Loucy (cell line): ENCODE measurements around the gene RMND5B.
"Not testable (repeated sequence)": the region's sequence is repeated elsewhere in the genome, so short reads cannot be mapped to it uniquely, and the experiment has no call there.

Experiments used
- H2AFZ ChIP-seq: fragments of 200-600 bp; sonication (generic); 2 replicates; pipeline ENCODE4 v1.6.0; 2016; ENCODE audit warnings: antibody characterized with exemption, mild to moderate bottlenecking, low read length, moderate library complexity
- H3F3A ChIP-seq: fragments of 200-600 bp; 2 replicates; pipeline ENCODE4 v1.6.0; 2016; ENCODE audit warnings: antibody characterized with exemption, low read depth, mild to moderate bottlenecking
- H3K27me3 ChIP-seq: fragments of 200-600 bp; sonication (generic); 2 replicates; pipeline ENCODE4 v1.6.1; 2014; ENCODE audit warnings: low read length, mild to moderate bottlenecking; ENCODE audit not compliant: insufficient read depth, poor library complexity, severe bottlenecking
- H3K36me3 ChIP-seq: fragments of 200-600 bp; sonication (generic); 2 replicates; pipeline ENCODE4 v1.6.1; 2016; ENCODE audit warnings: low read length; ENCODE audit not compliant: insufficient read depth
- H3K4me1 ChIP-seq: fragments of 200-600 bp; sonication (generic); 2 replicates; pipeline ENCODE4 v1.5.1; 2014; ENCODE audit warnings: low read length, mild to moderate bottlenecking; ENCODE audit not compliant: insufficient read depth, poor library complexity, severe bottlenecking
- H3K4me2 ChIP-seq: fragments of 200-600 bp; sonication (generic); 2 replicates; pipeline ENCODE4 v1.6.0; 2014; ENCODE audit warnings: antibody characterized with exemption, low read length, low read depth, mild to moderate bottlenecking; ENCODE audit not compliant: poor library complexity, severe bottlenecking
- H3K4me3 ChIP-seq: fragments of 200-600 bp; sonication (generic); 2 replicates; pipeline ENCODE4 v1.5.1; 2014; ENCODE audit warnings: low read length, mild to moderate bottlenecking, mixed read lengths; ENCODE audit not compliant: poor library complexity, severe bottlenecking
- H3K79me2 ChIP-seq: fragments of 200-600 bp; sonication (generic); 2 replicates; pipeline ENCODE4 v1.6.1; 2014; ENCODE audit warnings: low read length; ENCODE audit not compliant: insufficient read depth
- H3K9ac ChIP-seq: fragments of 200-600 bp; sonication (generic); 2 replicates; pipeline ENCODE4 v1.6.0; 2014; ENCODE audit warnings: mild to moderate bottlenecking, low read depth, low read length, moderate library complexity; ENCODE audit not compliant: poor library complexity, severe bottlenecking
- H3K9me2 ChIP-seq: fragments of 200-600 bp; sonication (generic); replicated peaks from 2 replicates; pipeline ENCODE4 v1.6.1; 2016; ENCODE audit warnings: low read depth, low read length, mixed read lengths
- H3K9me3 ChIP-seq: fragments of 200-600 bp; sonication (generic); 2 replicates; pipeline ENCODE4 v1.6.1; 2014; ENCODE audit warnings: mild to moderate bottlenecking, antibody characterized with exemption, low read length, low read depth; ENCODE audit not compliant: insufficient read depth
- H4K20me1 ChIP-seq: fragments of 200-600 bp; sonication (generic); 2 replicates; pipeline ENCODE4 v1.6.0; 2014; ENCODE audit warnings: antibody characterized with exemption, low read length, mild to moderate bottlenecking; ENCODE audit not compliant: insufficient read depth, poor library complexity, severe bottlenecking
- EZH2phosphoT487 ChIP-seq: fragments of 200-600 bp; IDR thresholded peaks from 2 replicates; pipeline ENCODE4 v1.6.1; 2018; ENCODE audit warnings: antibody characterized with exemption, mild to moderate bottlenecking, moderate library complexity, borderline replicate concordance
- TF ChIP-seq, protein P1 (sequence below): fragments of 200-600 bp; sonication (generic); conservative IDR thresholded peaks from 2 replicates; pipeline ENCODE4 v1.5.1; 2014; ENCODE audit warnings: mild to moderate bottlenecking, antibody characterized with exemption, low read length

The RMND5B gene

DNA sequence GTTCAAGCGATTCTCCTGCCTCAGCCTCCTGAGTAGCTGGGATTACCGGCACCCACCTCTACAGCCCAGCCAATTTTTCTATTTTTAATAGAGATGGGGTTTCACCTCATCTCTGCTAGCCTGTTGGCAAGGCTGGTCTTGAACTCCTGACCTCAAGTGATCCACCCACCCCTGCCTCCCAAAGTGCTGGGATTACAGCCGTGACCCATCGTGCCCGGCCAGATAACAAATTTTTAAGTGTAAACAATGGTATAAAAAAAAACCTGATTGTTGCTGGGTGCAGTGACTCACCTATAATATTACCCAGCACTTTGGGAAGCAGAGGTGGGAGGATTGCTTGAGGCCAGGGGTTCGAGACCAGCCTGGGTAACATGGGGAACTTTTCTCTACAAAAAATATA is 45.5 kb upstream of the RMND5B start:
- Histone ChIP-seq H3K9ac (no peak overlapping the region), H3K4me1 (no peaks in the 10 kb centered on the region), H3K27me3 (no peaks in the 10 kb centered on the region), H3K36me3 (no peaks in the 10 kb centered on the region), H3K79me2 (no peaks in the 10 kb centered on the region), H3K4me2 (no peak overlapping the region), H3K9me2 (no peaks in the 10 kb centered on the region), H3F3A (no peaks in the 10 kb centered on the region), H3K9me3 (no peaks in the 10 kb centered on the region), H2AFZ (no peak overlapping the region), H3K4me3 (no peak overlapping the region), H4K20me1 (no peaks in the 10 kb centered on the region)
- TF ChIP-seq EZH2phosphoT487 = no peak
- TF ChIP-seq, protein P1, sequence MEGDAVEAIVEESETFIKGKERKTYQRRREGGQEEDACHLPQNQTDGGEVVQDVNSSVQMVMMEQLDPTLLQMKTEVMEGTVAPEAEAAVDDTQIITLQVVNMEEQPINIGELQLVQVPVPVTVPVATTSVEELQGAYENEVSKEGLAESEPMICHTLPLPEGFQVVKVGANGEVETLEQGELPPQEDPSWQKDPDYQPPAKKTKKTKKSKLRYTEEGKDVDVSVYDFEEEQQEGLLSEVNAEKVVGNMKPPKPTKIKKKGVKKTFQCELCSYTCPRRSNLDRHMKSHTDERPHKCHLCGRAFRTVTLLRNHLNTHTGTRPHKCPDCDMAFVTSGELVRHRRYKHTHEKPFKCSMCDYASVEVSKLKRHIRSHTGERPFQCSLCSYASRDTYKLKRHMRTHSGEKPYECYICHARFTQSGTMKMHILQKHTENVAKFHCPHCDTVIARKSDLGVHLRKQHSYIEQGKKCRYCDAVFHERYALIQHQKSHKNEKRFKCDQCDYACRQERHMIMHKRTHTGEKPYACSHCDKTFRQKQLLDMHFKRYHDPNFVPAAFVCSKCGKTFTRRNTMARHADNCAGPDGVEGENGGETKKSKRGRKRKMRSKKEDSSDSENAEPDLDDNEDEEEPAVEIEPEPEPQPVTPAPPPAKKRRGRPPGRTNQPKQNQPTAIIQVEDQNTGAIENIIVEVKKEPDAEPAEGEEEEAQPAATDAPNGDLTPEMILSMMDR = no peak

DNA sequence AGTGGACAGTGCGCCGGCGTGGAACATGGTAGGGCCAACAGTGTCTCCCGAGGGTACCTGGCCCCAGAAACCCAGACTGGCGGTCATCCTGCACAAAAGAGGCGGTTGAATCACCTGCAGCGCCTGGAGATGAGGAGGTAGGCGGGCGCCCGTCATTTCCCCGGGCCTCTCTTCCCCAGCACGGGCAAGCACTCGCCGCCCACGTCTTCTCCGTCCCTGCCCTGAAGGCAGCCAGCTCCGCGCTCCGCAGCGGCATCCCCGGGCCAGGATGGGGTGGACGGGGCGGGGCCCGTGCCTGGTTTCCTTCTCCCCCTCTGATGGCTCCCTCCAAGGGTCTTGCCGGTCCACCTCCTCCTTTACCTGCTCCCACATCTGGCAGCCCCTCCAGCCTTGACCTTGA is 44.5 kb upstream of the RMND5B start:
- no peak overlapping the region for H3K4me2 ChIP-seq
- no peaks in the 10 kb centered on the region for H3K9me2 ChIP-seq
- no peak overlapping the region for H3K9ac ChIP-seq
- H3K36me3 ChIP-seq = no peaks in the 10 kb centered on the region
- no peaks in the 10 kb centered on the region for H3K4me1 ChIP-seq
- H3K79me2 ChIP-seq = no peaks in the 10 kb centered on the region
- H2AFZ ChIP-seq = no peak overlapping the region
- no peaks in the 10 kb centered on the region for H3K27me3 ChIP-seq
- no peak for TF ChIP-seq EZH2phosphoT487
- TF ChIP-seq, protein P1 = no peak
- no peaks in the 10 kb centered on the region for H3F3A ChIP-seq
- H3K4me3 ChIP-seq = no peak overlapping the region
- no peaks in the 10 kb centered on the region for H4K20me1 ChIP-seq
- no peaks in the 10 kb centered on the region for H3K9me3 ChIP-seq

DNA sequence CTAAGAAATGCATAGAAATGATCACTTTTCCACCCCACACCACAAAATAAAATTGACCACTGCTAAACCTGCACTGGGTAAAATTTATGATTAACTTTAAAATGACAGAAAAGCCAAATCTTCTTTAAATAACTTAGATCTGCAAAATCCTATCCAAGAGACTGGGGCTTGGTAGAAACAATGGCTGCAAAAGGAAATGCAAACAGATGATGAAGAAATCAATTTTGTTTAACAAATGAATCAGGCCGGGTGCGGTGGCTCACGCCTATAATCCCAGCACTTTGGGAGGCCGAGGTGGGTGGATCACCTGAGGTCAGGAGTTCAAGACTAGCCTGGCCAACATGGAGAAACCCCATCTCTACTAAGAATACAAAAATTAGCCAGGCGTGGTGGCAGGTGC is 43.6 kb upstream of the RMND5B start:
- H3K27me3 ChIP-seq, H3K36me3 ChIP-seq, H4K20me1 ChIP-seq, H3F3A ChIP-seq, H3K4me3 ChIP-seq, H2AFZ ChIP-seq, H3K4me2 ChIP-seq, H3K9ac ChIP-seq, H3K4me1 ChIP-seq, H3K9me2 ChIP-seq, H3K79me2 ChIP-seq, H3K9me3 ChIP-seq: not testable (repeated sequence)

DNA sequence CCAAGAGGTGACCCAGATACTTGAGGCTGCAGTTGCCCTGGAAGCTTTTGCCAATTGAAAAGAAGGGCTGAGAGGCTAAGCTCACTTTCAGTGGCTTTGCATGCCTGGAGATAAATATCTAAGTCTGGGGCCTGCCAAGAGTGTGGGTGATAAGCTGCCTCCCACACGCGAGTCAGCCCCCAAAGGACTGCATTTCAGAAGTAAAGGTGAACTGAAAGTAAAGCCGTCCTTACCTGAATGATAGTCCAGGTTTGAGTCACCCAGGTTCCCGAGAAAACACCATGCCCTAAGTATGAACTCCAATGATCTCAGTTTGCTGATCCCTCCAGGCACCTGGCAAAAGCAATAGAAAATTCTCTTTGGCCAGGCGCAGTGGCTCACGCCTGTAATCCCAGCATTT is 40.0 kb upstream of the RMND5B start:
- no peaks in the 10 kb centered on the region for H3K36me3 ChIP-seq
- H3K4me3 ChIP-seq = no peak overlapping the region
- H3K79me2 ChIP-seq = no peaks in the 10 kb centered on the region
- no peaks in the 10 kb centered on the region for H3K9me2 ChIP-seq
- TF ChIP-seq, protein P1 = no peak
- no peak for TF ChIP-seq EZH2phosphoT487
- H2AFZ ChIP-seq = no peak overlapping the region
- H3F3A ChIP-seq = no peaks in the 10 kb centered on the region
- H3K9ac ChIP-seq = no peak overlapping the region
- H3K27me3 ChIP-seq = no peaks in the 10 kb centered on the region
- no peak overlapping the region for H3K4me2 ChIP-seq
- H3K4me1 ChIP-seq = peaks cover 12% of the 10 kb centered on the region
- H4K20me1 ChIP-seq = no peaks in the 10 kb centered on the region
- no peaks in the 10 kb centered on the region for H3K9me3 ChIP-seq
